IMR-90 (cell line): ENCODE data around the gene ORC5. TPM values are rescaled to one million over a fixed set of nuclear protein-coding genes. Genes with fewer than 3 reads are reported as not detected.
A peak's percentile ranks its signal among the peaks of the same experiment; 100 is the strongest.

Experiments used
- ATAC-seq: fragments of 200-7000 bp; cut with Tn5 transposase; 2 replicates; pipeline ENCODE4 v1.9.1; 2020; ENCODE audit warnings: low read depth, mild to moderate bottlenecking, moderate library complexity
- BruUV-seq: library from RNA; stranded (reverse); fragments of 400-500 nt; replicated peaks from 2 replicates; lab custom pipeline; 2021; lab: Mats Ljungman, UMichigan
- CTCF ChIA-PET: fragments of 300-600 bp; formaldehyde crosslinking; extraction: SDS; loops from one replicate; lab custom pipeline; 2021; ENCODE audit warnings: antibody characterized with exemption; lab: Yijun Ruan, JAX
- POLR2A ChIA-PET: fragments of 300-600 bp; sonication (Branson Sonifier 250); formaldehyde crosslinking; loops from one replicate; lab custom pipeline; 2022; ENCODE audit warnings: antibody characterized with exemption; ENCODE audit not compliant: unreplicated experiment; lab: Charles Lee
- DNase-seq: peaks from one replicate; pipeline ENCODE4 v3.0.0; 2013
- H2AFZ ChIP-seq: replicated peaks from 2 replicates; pipeline ENCODE3; 2013; ENCODE audit warnings: low read length, mild to moderate bottlenecking; ENCODE audit not compliant: poor library complexity
- H2AK5ac ChIP-seq: 2 replicates; pipeline ENCODE4 v1.6.1; 2013; ENCODE audit warnings: low read depth, low read length, inconsistent platforms
- H2AK9ac ChIP-seq: replicated peaks from 2 replicates; pipeline ENCODE3; 2013; ENCODE audit warnings: mild to moderate bottlenecking, low read depth, low read length, moderate library complexity; ENCODE audit not compliant: poor library complexity
- H2BK120ac ChIP-seq: 2 replicates; pipeline ENCODE4 v1.6.1; 2013; ENCODE audit warnings: low read depth, low read length, inconsistent platforms
- H2BK15ac ChIP-seq: 3 replicates; pipeline ENCODE4 v1.6.1; 2013; ENCODE audit warnings: low read depth, low read length, inconsistent platforms
- H2BK20ac ChIP-seq: 2 replicates; pipeline ENCODE4 v1.6.1; 2013; ENCODE audit warnings: low read depth, mild to moderate bottlenecking, inconsistent platforms, low read length, moderate library complexity
- H2BK5ac ChIP-seq: 2 replicates; pipeline ENCODE4 v1.6.1; 2013; ENCODE audit warnings: mild to moderate bottlenecking, low read depth, low read length, inconsistent platforms; ENCODE audit not compliant: poor library complexity, severe bottlenecking
- H3K14ac ChIP-seq: replicated peaks from 2 replicates; pipeline ENCODE4 v1.6.1; 2013; ENCODE audit warnings: low read depth, low read length, inconsistent platforms
- H3K18ac ChIP-seq: 2 replicates; pipeline ENCODE4 v1.6.1; 2013; ENCODE audit warnings: low read depth, low read length, control low read depth
- H3K23ac ChIP-seq: 2 replicates; pipeline ENCODE4 v1.6.1; 2013; ENCODE audit warnings: low read depth, low read length, inconsistent platforms
- H3K27ac ChIP-seq: 2 replicates; pipeline ENCODE4 v1.5.1; 2013; ENCODE audit warnings: mild to moderate bottlenecking, control low read depth, low read length; ENCODE audit not compliant: insufficient read depth
- H3K27me3 ChIP-seq: 2 replicates; pipeline ENCODE4 v1.6.1; 2013; ENCODE audit warnings: low read length; ENCODE audit not compliant: control insufficient read depth, insufficient read depth
- H3K36me3 ChIP-seq: 2 replicates; pipeline ENCODE4 v1.6.1; 2013; ENCODE audit warnings: low read length, mixed read lengths; ENCODE audit not compliant: control insufficient read depth, insufficient read depth
- H3K4ac ChIP-seq: 2 replicates; pipeline ENCODE4 v1.6.1; 2013; ENCODE audit warnings: low read depth, low read length, inconsistent platforms
- H3K4me1 ChIP-seq: 2 replicates; pipeline ENCODE4 v1.6.1; 2013; ENCODE audit warnings: low read length, mixed read lengths; ENCODE audit not compliant: control insufficient read depth, insufficient read depth
- H3K4me2 ChIP-seq: 2 replicates; pipeline ENCODE4 v1.6.1; 2013; ENCODE audit warnings: low read depth, mild to moderate bottlenecking, control low read depth, low read length, moderate library complexity
- H3K4me3 ChIP-seq: 2 replicates; pipeline ENCODE4 v1.5.1; 2013; ENCODE audit warnings: low read depth, mild to moderate bottlenecking, control low read depth, low read length, moderate library complexity; ENCODE audit not compliant: insufficient read depth
- H3K56ac ChIP-seq: 2 replicates; pipeline ENCODE4 v1.6.1; 2013; ENCODE audit warnings: low read length, inconsistent platforms; ENCODE audit not compliant: insufficient read depth; ENCODE audit errors: extremely low read depth
- H3K79me1 ChIP-seq, 2 experiments: 2 replicates each; pipeline ENCODE4 v1.6.1; 2013; ENCODE audit warnings: low read length in 2 of 2, inconsistent platforms in 1 of 2, low read depth in 1 of 2
- H3K9ac ChIP-seq: 2 replicates; pipeline ENCODE4 v1.6.1; 2013; ENCODE audit warnings: low read depth, low read length, control low read depth
- H3K9me1 ChIP-seq: 2 replicates; pipeline ENCODE4 v1.6.1; 2013; ENCODE audit warnings: low read length, inconsistent platforms; ENCODE audit not compliant: insufficient read depth
- H3K9me3 ChIP-seq: 2 replicates; pipeline ENCODE4 v1.6.1; 2013; ENCODE audit warnings: low read length; ENCODE audit not compliant: control insufficient read depth, insufficient read depth
- H4K20me1 ChIP-seq: 2 replicates; pipeline ENCODE4 v1.6.1; 2013; ENCODE audit warnings: low read length, inconsistent platforms; ENCODE audit not compliant: insufficient read depth
- H4K5ac ChIP-seq: 2 replicates; pipeline ENCODE4 v1.6.1; 2013; ENCODE audit warnings: mild to moderate bottlenecking, low read depth, low read length, control low read depth
- H4K8ac ChIP-seq, 2 experiments: 2 replicates each; pipeline ENCODE4 v1.6.1; 2013; ENCODE audit warnings: low read depth in 2 of 2, low read length in 2 of 2, control low read depth in 1 of 2, inconsistent platforms in 1 of 2
- H4K91ac ChIP-seq: 2 replicates; pipeline ENCODE4 v1.6.1; 2013; ENCODE audit warnings: low read depth, low read length, inconsistent platforms; ENCODE audit not compliant: insufficient read depth
- CEBPB ChIP-seq: IDR thresholded peaks from 2 replicates; pipeline ENCODE4 v1.6.1; 2012; ENCODE audit warnings: low read depth, low read length, improper control_type of control experiment
- NFE2L2 ChIP-seq: fragments of 150-350 bp; IDR thresholded peaks from 2 replicates; pipeline ENCODE4 v1.6.1; 2016; ENCODE audit warnings: low read depth, mild to moderate bottlenecking, low read length
- WGBS, 2 experiments: methylation state at CpG; one replicate each; pipeline versions ENCODE4 v1.1.5 to v1.1.7; 2013; ENCODE audit warnings: missing lambda C conversion rate in 2 of 2; ENCODE audit not compliant: insufficient read length in 1 of 2; ENCODE audit errors: extremely low coverage in 2 of 2; 5-methylcytosine and 5-hydroxymethylcytosine counted together
- dilution Hi-C: fragments of 300-500 bp; cut with HindIII; formaldehyde crosslinking; loops from one replicate; pipeline ENCODE4 v1.14.3; 2018; ENCODE audit warnings: low sequenced_read_pairs; ENCODE audit not compliant: unreplicated experiment
- in situ Hi-C: fragments of 300-500 bp; cut with MboI; formaldehyde crosslinking; loops from 3 replicates; pipeline ENCODE4 v1.14.3; 2019; ENCODE audit warnings: low sequenced_read_pairs, inconsistent platforms, mixed read lengths
- intact Hi-C: fragments of 100-400 bp; cut with micrococcal nuclease; formaldehyde crosslinking; loops from 2 replicates; pipeline ENCODE4 v1.10.0; 2022
- polyA plus RNA-seq, 3 experiments: library from polyadenylated mRNA; depleted of rRNA; stranded (reverse); fragments of >200 nt; gene quantifications; 2 replicates each; pipeline ENCODE4 v1.2.3, GENCODE V29; 2012; ENCODE audit warnings: low replicate concordance in 1 of 3
- total RNA-seq: library from RNA; depleted of rRNA; stranded (reverse); fragments of >200 nt; gene quantifications from 2 replicates; pipeline ENCODE4 v1.2.3, GENCODE V29; 2012

The ORC5 gene
- total and polyA plus RNA-seq, 2 of the 4 experiments (the other 2 are of a cell fraction), result 7.9 to 18.8 TPM

DNA sequence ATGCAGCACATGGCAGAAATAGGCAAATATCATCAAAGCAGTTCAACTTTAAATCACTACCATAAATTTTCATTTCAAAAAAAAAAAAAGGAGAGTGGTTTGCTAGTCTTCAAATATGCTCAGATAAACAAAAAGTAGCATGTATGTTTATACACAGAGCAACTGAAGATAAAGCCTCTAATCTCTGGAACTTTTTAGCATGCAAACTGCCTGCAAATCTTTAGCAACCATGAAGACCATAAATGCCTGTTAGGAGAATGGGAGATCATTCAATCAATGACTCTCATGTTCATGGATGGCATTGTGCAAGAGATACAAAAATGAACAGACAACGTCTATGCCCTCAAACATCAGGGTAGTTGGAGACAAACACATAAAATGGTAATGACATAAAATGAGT is 57.3 kb downstream of the ORC5 start:
- Histone ChIP-seq H2AK5ac (no peak overlapping the region), H2BK20ac (peak overlapping the region; percentile 21; the same call in 1 of the 2 replicates), H3K79me1 (no peaks in the 10 kb centered on the region), H4K91ac (no peak overlapping the region), H2BK5ac (no peak overlapping the region), H2AK9ac (no peak overlapping the region), H3K4me3 (no peak overlapping the region), H3K14ac (no peak overlapping the region; the same call in 1 of the 2 replicates), H3K56ac (no peak overlapping the region), H3K18ac (no peak overlapping the region), H3K27ac (no peak overlapping the region), H4K5ac (no peak overlapping the region), H4K20me1 (no peaks in the 10 kb centered on the region), H2AFZ (no peak overlapping the region), H2BK120ac (no peak overlapping the region), H3K9me1 (no peaks in the 10 kb centered on the region), H3K23ac (no peak overlapping the region), H3K9ac (no peak overlapping the region), H4K8ac (0 out of 4 replicates have a peak overlapping the region, but pooled peaks of 1 of the 2 experiments have one; percentile 17), H2BK15ac (no peak overlapping the region), H3K4ac (no peak overlapping the region), H3K27me3 (no peaks in the 10 kb centered on the region), H3K4me2 (no peak overlapping the region; the same call in 1 of the 2 replicates), H3K4me1 (no peaks in the 10 kb centered on the region), H3K36me3 (no peaks in the 10 kb centered on the region; the same call in 1 of the 2 replicates), H3K9me3 (no peaks in the 10 kb centered on the region)
- TF ChIP-seq NFE2L2, result no peak
- TF ChIP-seq CEBPB, result peak; percentile 67
- peak; percentile 68 for ATAC-seq
- peak; percentile 20 for DNase-seq
- POLR2A ChIA-PET, result no interaction called here
- WGBS, 2 experiments, result no CpG with 5 or more reads among the region's 1 CpG
- CTCF ChIA-PET, result interaction anchor here (1.0 to 2.3 kb wide), 4 partner anchors 12 to 577 kb away, joined by 3 to 9 read pairs (median 6); no protein-coding TSS in a partner anchor
- intact Hi-C loops (loop anchor here (5.0 kb wide), 2 partner anchors 38 to 163 kb away; partner anchors contain the start of gene RELN), in situ Hi-C loops (no loop called here), dilution Hi-C loops (no loop called here)
- BruUV-seq, result no TSS peak
